Hematopoietic multipotent progenitor cell treated with erythropoietin and hydrocortisone succinate and interleukin-3 and kit ligand, for 6 days (in vitro differentiated cells): ENCODE data around the gene UBQLN4.

ENCODE experiments used
- DNase-seq: peaks from one replicate; pipeline ENCODE4 v3.0.0-alpha.2; 2015

Gene UBQLN4

DNA sequence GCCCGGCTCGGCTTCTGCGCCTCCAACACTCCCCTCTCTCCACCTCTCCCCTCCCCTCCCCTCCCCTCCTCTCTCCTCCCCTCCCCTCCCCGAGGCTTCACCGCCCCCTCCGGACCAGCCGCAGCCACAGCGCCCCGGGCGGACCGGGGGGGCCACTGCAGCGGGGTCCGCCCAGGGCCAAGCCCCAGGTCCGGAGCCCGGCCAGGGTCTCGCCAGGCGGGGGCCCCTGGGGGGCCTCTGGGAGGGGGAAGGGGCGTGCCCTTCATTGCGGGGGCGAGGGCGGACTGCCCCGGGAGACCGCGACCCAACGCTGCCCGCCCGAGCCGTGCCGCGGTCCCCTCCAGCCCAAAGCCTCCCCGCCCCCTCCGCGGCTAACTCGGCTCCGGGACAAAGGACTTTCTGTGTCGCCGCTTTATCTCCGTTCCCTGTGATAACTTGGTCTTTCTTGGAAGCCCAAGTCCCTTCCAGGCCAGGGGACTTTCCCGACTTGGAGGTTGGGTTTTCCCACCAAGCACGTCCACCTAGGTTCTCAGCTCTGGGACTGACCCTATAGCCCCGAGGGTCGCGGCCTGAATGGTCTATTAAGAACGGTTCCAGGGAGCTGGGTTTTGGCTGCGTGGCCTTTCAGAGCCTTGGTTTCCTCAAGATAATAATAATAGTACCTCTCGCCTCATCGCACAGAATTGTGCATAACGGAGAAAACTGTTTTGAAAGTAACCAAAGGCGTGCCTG, at the start of gene UBQLN4:
Gene UBQLN4, minus strand, starts transcription at position 31 of the 732 bp plus-strand sequence. CDS start 97 bp downstream, outside the sequence.
- peak; percentile 93 for DNase-seq

DNA sequence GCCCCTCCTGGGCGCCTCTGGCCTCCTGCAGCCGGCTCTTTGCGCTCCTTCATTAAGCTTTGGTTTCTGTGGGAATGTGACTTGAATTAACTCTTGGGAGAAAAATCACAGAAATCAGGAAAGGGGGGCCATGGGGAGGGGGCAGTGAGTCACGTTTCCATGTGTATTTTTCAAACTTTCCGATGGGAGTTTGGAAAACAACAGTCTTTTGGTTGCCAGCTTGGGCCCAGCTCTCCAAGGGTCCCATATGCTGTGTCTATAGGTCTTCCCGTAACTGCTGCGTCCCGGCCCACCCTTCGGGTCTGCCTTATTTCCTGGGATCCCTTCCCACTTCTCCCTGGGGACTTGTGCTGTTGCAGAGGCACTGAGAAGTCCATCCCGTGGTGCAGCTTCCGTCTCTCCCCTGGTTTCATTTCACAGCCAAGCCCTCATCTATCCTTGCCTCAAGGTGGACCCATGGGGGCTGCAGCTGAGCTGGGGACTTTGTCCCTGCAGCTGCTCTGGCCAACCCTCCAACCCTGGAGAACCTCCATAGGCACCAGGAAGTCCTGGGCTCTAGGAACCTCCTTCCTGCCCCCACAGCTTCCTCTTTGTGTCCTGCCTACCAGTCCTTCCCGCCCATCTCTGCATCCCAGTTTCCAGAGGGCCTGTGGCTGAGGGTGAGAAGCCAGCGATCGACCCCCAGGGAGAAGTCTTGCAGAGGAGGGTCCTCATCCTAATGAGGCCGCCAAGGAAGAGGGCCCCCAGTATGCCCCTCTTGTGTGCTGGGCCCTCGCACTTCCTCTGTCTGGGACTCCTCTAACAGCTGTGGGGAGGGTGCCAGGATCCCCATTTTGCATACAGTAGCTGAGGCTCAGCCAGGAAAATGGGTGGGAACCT, 49.3 kb upstream of the UBQLN4 start:
- DNase-seq = no peak

DNA sequence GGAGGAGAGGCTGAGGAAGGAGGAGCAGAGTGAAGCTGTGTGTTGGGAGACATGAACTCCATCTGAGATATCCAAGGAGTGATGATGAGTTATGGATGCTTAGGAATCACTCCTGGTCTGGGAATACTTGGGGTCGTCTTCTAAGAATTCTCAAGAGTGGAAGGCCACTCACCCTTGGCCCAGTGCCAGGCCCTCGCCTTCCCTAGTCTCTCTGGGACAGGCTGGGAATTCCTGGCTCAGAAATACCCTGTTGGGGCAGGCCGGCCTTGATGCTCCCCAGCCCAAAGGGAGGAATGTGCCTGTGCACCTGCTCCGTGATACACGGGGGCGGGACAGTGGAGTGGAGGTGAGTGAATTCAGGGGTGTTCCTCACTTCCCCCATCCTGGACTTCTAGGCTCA, 48.3 kb upstream of the UBQLN4 start:
- no peak for DNase-seq

DNA sequence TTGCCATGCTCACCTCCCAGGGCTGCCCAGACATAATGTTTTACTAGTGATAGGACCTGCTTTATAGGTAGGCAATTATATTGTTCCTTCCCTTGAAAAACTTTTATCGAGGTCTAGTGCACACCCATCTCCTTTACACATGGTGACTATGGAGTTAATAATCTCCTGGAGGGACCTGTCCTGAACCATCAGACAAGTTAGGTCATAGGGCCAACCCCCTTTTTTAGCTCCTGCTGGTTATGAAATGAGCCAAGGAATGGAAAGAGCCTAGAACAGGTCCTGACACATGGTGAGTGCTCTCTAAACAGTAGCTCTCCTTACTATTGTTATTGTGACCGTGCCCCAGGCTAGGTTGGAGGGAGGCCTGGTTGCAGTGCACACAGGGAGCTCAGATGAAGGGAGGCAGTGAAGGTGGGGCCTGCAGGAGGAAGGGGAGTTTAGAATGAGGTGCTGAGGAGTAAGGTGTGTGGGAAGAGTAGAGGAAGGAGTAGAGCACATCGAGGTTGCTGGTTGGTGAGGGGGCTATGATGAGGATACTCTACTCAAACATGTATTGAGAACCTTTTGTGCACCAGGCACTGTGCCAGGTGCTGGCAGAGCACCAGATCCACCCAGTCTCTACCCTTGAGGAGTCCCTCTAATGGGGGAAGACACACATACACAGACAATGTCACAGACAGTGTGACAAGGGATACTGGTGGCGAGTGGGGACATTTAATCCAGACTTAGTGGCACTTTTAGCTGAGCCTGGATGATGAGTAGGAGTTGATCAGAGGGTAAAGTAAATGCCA, 46.8 kb upstream of the UBQLN4 start:
- peak; percentile 72 for DNase-seq

DNA sequence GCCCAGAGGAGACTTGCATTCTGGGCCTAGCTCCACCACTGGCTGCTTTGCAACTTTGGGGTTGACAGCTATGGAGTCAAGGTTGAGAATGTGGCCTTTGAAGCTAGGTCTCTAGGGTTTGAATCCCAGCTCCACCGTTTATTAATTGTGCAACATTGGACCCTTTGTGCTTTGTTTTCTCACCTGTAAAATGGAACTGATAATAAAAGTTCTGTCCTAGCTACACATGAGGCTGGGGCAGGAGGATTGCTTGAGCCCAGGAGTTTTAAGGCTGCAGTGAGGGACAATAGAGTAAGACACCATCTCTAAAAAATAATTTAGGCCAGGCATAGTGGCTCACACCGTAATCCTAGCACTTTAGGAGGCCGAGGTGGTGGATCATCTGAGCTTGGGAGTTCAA, 45.7 kb upstream of the UBQLN4 start:
- DNase-seq = no peak

DNA sequence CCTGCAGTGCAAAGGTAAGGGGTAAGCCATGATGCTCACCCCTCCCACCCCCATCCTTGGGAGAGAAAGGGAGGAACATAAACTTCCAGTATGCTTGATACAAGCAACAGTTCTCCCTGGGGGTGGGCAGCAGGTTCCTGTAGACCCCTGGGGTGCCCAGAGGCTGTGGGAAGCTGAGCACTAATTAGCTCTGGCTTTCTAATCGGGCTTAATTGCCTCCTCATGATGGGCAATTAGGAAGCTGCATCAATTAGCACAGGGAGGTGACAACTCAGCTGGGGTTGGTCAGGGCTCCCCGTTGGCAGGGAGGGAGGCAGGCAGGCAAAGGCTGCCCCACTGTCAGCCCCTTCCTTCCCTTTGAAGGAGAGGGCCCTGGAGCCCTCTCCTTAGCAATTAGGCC, 45.2 kb upstream of the UBQLN4 start:
- DNase-seq = no peak

DNA sequence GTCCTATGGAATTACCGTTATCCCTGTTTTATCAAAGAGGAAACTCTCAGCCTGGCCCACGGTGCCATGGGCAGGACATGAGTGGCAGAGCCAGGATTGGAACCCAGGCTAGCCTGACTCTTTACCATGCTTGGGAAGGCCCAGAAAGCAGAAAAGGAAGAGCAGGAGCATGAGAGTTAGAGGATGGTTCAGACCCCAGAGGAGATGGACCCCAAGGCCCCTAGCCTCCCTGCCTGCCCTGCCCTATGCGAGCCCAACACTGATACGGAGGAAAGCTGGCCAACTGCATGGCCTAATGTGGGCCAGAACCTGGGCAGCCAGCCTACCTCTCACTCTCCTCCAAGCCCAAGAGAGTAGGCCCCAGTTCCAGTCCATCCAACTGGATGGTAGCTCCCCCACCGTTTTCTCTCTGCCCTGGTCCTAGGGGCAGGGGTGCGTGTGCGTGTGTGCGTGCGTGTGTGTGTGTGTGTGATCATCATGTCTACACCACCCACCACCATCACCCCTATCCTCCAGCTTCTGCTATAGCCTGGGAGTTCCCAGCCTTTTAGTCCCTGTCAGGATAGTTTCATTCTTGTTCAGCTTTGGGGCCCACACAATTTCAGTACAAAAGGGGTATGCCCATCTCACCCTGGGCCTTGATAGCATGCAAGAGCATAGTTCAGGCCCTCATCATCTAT, 44.0 kb upstream of the UBQLN4 start:
- DNase-seq = no peak

DNA sequence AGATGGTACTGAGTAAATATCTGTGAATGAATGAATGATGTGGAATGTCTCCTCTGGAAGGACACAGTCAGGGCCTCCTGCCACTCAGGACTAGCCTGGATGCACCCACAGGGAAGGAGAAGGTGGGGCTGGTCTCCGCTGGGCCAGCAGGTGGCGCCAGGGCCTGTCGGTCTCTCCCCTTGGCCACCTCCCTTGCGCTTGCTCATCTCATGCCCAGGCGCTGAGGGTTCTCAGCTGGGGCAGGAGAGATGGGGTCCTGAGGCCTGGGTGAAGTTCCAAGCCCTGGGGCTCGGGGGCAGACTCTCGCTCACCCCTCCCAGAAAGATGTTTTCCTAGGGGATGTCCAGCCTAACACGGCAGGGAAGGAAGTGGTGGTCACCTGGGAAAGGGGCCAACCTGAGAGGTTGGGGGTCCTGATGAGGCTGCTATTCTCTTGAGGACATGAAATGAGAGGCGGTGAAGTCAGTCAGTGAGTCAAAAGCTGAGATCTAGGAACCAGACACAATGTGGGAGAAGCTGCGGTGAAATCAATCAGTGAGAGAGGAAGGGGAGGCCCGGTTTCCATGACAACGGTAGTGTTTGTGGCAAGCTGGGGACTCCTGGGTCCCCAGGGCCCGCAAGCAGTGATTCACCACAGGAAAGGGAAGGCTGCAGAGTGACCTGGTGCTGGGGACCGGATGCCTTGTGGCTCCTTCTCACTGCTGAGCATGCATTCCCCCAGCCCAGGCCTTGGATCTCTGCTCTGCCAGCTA, 43.2 kb upstream of the UBQLN4 start:
- DNase-seq = peak; percentile 92

DNA sequence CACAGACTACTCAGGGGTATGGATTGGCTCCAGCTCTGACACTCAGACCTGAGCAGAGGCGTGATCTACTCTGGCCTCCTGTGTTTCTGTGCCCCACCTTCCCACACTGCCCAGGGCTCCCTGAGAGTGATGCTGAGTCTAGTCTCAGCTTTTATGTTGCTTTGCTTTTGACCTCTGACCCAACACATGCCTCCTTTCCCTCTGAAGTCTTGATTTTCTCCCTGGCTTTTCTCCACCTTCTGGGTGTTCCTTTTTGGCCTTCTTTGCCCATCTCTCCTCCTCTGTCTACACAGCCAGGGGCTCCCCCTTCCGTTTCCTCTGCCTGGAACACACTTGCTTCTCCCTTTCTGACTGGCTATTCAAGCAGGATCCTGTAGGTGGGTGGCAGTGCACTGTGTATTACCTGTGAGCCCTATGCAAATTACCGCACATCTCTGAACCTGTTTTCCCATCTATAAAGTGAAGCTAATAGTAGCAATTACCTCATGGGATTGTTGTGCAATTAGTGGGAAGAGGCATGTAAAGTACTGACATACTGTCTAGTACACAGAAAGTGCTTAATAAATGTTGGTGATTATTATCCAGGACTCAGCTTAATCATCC, 42.4 kb upstream of the UBQLN4 start:
- DNase-seq = no peak

DNA sequence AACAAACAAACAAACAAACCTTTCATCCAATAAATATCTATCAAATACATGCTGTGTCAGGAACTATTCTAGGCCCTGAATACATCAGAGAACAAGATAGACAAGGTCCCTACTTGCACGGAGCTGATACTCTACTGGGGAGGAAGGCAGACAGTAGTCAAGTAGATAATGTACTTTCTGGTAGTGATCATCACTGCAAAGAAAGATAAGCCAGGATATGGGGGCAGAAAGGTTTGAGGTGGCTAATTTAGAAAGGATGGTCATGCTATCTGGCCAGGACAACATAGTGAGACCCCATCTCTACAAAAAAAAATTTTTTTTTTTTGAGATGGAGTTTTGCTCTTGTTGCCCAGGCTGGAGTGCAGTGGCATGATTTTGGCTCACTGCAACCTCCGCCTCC, 38.0 kb upstream of the UBQLN4 start:
- no peak for DNase-seq

DNA sequence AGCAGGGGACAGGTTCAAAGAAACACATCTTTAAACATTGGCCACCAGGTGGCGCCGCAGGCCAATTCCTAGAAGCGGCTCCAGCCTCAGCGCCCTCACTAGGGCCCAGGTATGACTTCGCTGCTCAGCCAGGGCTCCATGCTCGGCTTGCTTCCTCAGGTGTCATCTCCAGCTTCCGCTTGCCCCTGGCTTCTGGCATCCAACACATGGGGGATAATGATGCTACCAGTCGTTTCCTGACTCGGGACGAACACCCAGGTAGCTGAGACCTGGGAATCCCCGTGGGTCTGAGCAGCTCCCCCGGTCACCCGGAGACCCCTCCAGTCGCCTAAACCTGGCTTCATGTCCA, 37.2 kb upstream of the UBQLN4 start:
- peak; percentile 96 for DNase-seq

DNA sequence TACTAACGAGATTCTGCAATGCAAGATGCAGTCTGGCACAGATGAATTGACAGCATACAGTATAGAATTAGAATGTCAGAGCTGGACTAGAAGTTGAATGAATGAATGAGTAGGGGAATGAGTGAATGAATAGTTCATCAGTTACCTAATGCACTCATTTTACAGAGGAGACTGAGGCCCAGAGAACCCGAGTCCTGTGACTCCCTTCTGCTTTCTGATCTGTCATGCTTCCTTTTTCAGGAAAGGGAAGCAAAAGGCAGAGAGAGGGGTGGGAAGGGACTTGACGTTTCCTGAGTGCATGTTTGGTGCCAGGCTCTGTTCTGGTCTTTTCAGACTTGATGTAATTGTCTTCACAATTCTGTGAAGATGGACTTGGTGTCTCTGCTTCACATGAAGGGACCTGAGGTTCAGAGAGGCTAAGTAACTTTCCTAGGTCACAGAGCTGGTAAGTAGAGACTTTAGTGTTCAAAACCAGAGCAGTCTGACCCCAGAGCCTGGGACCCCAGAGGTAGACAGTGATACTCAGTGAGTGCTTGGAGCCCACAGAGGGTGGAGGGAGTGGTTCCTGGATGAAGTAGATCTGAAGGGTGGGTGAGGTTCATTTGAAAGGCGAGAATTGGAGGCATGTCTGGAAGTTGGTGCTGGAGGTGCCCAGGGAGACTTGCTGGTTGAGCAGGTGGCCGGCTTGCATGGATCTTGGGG, 36.7 kb upstream of the UBQLN4 start:
- no peak for DNase-seq

DNA sequence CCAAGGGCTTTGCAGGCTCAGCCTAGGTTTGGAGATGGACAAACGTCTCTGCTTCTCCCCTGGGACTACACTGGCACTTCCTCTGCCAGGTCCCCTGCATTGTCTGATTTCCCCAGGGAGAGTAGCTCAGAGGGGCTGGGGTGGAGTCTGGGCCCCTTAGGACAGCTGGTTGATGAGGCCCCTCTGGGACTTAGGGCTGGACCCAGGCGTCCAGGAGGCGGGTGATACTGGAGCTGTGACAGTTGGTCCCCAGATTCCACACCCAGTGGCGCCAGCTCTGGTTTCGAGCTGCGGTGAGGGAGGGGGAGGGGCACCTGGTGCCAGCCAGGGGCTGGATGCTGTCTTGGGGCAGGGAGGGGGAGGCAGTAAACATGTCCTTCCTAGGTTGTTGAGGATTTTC, 36.1 kb upstream of the UBQLN4 start:
- no peak for DNase-seq

DNA sequence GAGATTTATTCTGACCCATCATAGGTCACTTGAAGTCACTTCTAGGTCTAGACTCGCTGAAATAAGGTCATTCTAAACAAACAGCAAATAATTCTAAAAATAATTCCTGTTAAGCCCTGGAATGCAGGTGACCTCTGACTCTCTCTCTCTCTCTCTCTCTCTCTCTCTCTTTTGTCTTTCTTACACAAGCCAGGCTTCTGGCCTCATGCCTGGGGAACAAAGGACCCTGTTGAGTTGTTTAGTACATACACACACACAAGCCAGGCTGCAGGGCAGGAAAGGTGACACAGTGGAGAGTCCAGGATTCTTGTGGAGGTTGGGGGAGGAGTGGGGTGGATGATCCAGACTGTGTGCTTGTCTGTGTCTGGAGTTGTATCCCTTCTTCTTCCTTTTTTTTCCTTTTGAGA, 32.7 kb upstream of the UBQLN4 start:
- no peak for DNase-seq

DNA sequence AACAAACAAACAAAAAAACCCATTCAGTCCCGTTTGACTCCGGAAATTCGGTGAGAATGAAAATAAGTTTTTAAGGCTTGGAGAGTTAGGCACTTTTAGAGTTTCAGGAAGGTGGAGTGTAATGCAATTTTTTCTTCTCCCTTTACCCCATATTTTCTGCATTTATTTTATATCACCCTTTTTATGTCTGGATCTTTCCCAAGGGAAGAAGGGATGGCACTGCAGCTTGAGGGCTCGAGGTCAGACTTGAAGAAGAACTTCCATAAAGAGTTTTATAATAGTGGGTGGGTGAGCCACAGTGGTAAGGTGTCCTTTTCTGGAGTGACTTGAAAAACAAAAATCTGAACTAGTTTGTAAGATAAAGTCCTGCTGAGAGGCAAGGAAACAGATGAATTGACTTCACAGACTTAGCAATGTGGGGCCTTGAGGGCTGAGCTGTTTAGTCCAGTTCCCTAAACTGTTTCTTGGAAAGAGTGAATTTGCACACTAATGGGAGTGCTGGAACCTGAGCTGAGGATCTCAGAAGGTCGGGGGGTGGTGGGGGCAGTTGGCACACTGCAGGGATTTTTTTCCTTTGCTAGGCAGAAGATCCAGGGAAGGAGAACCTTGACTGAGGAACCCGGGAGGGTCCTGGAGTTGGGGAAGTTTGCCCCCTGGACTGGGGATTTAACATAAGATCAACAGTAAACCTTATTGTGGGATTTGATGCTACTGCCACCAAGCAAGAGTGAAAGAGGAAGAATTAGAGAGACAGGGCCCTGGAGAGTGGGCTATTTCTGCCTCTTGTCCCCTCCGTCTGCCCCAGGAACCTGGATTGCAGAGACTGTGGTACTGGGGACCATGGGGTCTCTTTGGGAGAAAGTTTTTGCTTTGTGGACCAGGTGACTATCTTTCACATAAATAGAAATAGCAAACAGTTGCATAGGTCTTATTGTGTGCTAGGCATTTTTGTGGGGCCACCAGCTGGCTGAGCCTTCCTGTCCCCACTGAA, 30.5 kb upstream of the UBQLN4 start:
- DNase-seq = no peak

DNA sequence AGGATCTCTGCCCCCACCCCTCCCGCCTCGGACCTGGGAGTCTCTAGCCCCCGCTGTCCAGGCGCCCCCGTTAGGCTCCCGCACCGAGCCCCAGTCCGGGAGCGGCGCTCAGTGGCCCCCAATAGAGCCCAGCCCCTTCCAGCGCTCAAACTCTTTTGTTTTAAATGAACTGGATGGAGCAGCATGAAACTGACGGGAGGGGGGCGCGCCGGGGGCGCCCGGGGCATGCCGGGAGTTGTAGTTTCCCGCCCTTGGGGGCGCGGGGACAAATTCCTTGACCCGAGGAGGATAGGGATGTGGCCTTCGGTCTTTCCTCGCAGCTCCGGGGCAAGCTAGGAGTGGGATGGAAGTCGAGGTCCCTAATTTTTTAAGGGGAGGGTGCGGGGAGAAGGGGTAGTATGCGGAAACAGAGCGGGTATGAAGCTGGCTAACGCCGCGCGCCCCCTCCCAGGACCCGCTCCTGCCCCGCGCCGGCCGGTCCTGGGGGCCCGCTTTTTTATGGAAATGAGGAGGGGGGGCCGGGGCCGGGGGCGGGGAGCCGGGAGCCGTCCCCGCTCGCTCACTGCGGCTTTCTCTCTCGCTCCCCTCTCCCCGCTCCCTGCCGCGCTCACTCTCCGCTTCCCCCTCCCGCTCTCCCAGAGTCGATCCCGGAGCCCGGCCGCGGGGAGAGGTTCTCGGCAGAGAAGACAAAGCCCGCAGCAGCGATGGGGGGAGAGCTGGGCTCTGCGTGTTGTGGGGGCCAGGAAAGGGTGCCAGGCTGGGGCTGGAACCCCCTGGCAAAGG, 28.9 kb upstream of the UBQLN4 start, which contains the start of gene MEX3A:
Gene MEX3A, minus strand, starts transcription at position 157 of the 783 bp plus-strand sequence. CDS start 467 bp downstream, outside the sequence.
- peak; percentile 84 for DNase-seq

DNA sequence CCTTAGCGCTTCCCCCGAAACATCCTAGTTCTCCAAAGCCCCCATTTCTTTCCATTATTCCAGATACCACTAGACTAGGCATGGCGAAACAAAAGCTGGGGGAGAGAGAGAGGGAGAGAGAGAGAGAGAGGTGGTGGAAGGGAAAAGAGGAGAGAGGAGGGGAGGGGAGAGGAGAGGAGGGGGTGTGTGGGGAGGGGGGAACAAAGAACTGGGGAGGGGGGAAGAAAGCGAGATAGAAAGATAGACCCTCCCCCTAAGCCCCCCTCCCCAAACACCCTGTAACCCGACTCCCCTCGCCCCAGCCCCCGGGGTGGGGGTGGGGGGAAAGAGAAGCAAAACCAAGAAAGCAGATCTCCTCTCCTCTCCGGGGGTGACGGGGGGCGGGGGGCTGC, 28.3 kb upstream of the UBQLN4 start:
- no peak for DNase-seq

DNA sequence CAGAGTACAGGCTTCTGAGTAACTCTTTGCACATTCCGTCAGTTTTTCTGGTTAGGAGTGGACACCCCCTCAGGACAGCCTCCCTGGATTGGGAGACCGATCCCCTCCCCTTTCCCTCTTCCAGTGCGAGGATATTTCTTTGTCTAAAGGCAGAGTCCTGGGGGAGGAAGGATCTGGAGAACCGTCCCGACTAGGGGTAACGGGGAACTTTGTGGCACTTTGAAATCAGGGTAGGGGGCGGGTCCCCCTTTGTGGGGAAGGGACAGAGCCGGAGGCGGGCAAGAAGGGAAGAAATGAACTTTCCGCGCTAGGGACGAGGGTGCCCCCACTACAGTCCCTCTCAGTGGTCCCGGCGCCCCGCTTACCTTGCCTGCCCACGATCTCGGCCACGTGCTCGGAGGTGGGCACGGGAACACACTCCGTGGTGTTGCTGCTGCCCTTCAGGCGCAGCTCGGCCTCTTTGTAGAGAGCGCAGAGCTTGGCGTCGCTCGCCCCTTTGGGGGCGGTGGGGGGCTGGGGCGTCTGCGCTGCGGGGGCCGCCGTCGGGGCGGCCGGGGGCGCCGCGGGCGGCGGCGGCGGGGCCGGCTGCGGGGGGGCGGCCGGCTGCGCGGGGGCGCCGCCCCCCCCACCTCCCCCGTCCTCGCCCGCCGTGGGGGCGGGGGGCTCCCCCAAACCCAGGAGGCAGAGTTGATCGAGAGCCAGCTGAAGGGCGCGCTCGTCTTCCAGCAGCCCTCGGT, 27.8 kb upstream of the UBQLN4 start:
- DNase-seq = no peak
